SU-DHL-6 (cell line): Measurements from ENCODE around the gene METTL24.

Experiments used
- EZH2phosphoT487 ChIP-seq: fragments of 200-600 bp; sonication (generic), shearing (Covaris generic); conservative IDR thresholded peaks from 2 replicates; pipeline ENCODE4 v1.6.1; 2018; ENCODE audit warnings: mild to moderate bottlenecking, antibody characterized with exemption, low read length, moderate library complexity, mixed read lengths
- TF ChIP-seq, protein P1 (sequence below): fragments of 200-600 bp; sonication (generic); IDR thresholded peaks from one replicate; pipeline ENCODE4 v1.5.1; 2017; ENCODE audit warnings: antibody characterized with exemption, mild to moderate bottlenecking, low read length, moderate library complexity; ENCODE audit not compliant: insufficient read depth, poor library complexity, severe bottlenecking

GRCh38 chr6:110359556-110359955 is 1.4 kb upstream of the METTL24 start:
- TF ChIP-seq EZH2phosphoT487 = no peak
- TF ChIP-seq, protein P1, sequence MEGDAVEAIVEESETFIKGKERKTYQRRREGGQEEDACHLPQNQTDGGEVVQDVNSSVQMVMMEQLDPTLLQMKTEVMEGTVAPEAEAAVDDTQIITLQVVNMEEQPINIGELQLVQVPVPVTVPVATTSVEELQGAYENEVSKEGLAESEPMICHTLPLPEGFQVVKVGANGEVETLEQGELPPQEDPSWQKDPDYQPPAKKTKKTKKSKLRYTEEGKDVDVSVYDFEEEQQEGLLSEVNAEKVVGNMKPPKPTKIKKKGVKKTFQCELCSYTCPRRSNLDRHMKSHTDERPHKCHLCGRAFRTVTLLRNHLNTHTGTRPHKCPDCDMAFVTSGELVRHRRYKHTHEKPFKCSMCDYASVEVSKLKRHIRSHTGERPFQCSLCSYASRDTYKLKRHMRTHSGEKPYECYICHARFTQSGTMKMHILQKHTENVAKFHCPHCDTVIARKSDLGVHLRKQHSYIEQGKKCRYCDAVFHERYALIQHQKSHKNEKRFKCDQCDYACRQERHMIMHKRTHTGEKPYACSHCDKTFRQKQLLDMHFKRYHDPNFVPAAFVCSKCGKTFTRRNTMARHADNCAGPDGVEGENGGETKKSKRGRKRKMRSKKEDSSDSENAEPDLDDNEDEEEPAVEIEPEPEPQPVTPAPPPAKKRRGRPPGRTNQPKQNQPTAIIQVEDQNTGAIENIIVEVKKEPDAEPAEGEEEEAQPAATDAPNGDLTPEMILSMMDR = no peak
